Suprapubic skin (tissue), 2 donors: Measurements from ENCODE around the gene RAB27A.

Experiments used
- EP300 ChIP-seq: sonication (generic); formaldehyde crosslinking; IDR thresholded peaks from one replicate; pipeline ENCODE4 v1.6.1; 2017; ENCODE audit warnings: antibody characterized with exemption
- POLR2A ChIP-seq, 2 donors: fragments of 450-650 bp; IDR thresholded peaks; one replicate each; pipeline ENCODE4 v1.6.1; 2017; ENCODE audit warnings: antibody characterized with exemption in 2 of 2, mild to moderate bottlenecking in 2 of 2, moderate library complexity in 2 of 2

- TF ChIP-seq POLR2A (IDR thresholded peaks at IDR 0.05), result no peak
- no peak for TF ChIP-seq EP300
These were observed 29.0 kb downstream of the RAB27A start for GRCh38 chr15:55260562-55261131.
